AG09309 (cell line): ENCODE measurements around the gene GRK4.

ENCODE experiments used
- DNase-seq: peaks from one replicate; pipeline ENCODE4 v3.0.0-alpha.2; 2010; ENCODE audit warnings: low read depth
- H3K4me3 ChIP-seq: 2 replicates; pipeline ENCODE4 v1.5.1; 2011; ENCODE audit warnings: mild to moderate bottlenecking, low read depth, low read length, moderate library complexity; ENCODE audit not compliant: control insufficient read depth
- TF ChIP-seq, protein P1 (sequence below): IDR thresholded peaks from 2 replicates; pipeline ENCODE4 v1.5.1; 2011; ENCODE audit warnings: mild to moderate bottlenecking, low read depth, low read length, inconsistent platforms; ENCODE audit not compliant: insufficient read depth, control insufficient read depth; ENCODE audit errors: missing control alignments

Gene GRK4

DNA sequence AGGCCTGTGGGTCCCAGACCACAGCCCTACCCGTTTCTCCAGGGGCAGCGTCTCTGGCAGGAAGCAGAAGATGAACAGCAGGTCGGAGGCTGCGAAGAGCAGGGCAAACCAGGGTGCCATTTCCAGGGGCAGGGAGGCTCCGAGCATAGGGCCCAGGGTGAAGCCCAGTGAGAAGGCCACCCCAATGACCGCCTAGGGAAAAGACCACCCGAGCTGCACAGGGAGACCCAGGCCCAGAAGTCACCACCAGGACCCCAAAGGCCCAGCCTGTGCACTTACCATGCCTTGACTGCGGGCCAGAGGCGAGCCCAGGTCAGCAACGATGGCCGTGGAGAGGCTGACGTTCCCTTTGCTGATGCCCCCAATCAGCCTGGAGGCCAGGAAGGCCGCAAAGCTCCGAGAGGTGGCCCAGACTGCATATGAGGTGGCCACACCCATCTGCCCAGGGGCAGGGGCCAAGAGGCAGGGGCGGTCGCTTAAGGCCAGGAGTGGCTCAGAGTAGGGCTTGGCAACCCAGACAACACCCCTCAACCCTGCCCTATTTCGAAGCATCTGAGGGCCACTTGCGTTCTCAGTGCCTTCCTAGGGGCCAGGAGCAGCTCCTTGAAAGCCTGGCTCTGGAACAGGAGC is 30.9 kb upstream of the GRK4 start:
- DNase-seq, result no peak
- TF ChIP-seq, protein P1, sequence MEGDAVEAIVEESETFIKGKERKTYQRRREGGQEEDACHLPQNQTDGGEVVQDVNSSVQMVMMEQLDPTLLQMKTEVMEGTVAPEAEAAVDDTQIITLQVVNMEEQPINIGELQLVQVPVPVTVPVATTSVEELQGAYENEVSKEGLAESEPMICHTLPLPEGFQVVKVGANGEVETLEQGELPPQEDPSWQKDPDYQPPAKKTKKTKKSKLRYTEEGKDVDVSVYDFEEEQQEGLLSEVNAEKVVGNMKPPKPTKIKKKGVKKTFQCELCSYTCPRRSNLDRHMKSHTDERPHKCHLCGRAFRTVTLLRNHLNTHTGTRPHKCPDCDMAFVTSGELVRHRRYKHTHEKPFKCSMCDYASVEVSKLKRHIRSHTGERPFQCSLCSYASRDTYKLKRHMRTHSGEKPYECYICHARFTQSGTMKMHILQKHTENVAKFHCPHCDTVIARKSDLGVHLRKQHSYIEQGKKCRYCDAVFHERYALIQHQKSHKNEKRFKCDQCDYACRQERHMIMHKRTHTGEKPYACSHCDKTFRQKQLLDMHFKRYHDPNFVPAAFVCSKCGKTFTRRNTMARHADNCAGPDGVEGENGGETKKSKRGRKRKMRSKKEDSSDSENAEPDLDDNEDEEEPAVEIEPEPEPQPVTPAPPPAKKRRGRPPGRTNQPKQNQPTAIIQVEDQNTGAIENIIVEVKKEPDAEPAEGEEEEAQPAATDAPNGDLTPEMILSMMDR, result no peak
- H3K4me3 ChIP-seq, result no peak overlapping the region

DNA sequence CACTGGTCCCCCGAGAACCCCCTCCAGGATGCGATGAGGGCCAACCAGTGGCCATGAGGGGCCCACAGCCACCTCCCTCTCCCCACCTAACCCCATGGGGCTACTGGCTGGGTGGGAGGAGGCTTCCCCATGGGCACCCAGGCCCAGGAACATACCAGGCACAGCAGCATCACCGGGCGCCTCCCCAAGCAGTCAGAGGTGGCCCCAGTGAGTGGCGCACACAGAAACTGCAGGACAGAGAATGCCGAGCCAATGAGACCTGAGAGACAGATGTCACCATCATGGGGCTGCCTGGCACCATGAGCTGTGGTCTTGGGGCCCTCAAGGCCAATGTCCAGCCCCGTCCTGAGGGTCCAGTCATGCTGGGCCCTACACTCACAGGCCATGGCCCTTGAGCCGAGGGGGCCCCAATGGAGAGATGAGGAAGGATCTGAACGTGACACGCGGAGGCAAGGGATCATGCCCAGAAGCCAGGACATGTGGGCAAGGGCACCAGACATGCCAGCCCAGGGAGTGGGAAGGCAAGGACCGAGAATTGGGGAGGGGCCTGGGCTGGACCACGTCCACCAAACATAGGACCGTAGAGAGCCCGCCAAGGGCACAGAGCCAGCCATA is 30.3 kb upstream of the GRK4 start:
- TF ChIP-seq, protein P1, result no peak
- peak overlapping the region; percentile 77 for H3K4me3 ChIP-seq
- DNase-seq, result no peak

DNA sequence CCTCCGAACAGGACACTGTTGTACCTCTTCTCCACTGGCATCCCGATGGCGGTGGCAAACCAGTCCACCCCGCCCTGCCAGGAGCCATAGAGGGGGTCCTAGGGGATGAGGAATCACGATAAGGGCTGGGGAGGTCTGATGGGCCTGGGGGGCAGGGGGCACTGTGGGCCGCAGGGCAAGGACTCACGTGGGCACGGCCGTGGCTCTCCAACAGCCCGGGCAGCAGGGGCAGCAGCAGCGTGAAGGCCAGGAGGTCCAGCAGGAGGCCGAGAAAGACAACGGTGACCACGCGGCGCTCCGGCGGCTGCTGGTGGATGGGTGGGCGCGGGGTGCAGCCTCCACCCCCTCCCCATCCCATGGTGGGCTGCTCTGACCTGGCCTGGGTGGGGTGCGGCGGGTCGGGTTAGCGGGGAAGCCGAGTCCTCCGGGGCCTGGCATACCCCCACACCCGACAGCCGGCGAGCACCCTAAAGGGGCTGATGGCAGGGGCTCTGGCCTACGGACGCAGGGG is 29.8 kb upstream of the GRK4 start:
- no peak for DNase-seq
- TF ChIP-seq, protein P1, result no peak
- peak overlapping the region; percentile 77 for H3K4me3 ChIP-seq

DNA sequence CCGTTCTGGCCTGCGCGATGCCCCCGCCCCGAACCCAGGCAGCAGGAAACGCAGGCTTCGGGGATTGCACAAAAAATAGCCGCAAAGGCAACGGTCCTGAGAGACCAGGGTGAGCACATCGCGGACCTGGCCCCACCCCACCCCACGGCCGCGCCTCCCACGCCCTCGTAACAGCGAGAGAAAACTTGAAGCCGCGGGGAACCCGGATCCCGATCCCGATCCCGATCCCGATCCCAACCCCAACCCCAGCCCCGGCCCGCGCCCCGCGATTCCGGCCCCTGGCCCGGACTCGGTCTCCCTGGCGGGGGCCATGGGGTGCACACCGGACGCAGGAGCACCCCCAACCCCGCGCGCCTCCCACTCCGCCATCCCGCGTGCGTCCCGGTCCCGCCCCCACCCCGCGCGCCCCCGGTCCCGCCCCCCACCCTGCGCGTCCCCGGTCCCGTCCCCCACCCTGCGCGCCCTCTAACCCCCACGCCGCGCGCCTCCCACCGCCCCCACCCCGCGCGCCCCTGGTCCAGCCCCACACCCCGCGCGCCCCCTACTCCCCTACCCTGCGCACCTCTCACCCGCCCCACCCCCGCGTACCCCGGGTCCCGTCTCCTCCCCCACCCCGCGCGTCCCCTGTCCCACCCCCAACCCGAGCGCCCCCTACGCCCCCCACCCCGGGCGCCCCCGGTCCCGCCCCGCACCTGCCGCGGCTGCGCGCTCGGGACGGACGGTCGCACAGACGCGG is 29.1 kb upstream of the GRK4 start:
- TF ChIP-seq, protein P1, result no peak
- no peak for DNase-seq
- peak overlapping the region; percentile 77 for H3K4me3 ChIP-seq

DNA sequence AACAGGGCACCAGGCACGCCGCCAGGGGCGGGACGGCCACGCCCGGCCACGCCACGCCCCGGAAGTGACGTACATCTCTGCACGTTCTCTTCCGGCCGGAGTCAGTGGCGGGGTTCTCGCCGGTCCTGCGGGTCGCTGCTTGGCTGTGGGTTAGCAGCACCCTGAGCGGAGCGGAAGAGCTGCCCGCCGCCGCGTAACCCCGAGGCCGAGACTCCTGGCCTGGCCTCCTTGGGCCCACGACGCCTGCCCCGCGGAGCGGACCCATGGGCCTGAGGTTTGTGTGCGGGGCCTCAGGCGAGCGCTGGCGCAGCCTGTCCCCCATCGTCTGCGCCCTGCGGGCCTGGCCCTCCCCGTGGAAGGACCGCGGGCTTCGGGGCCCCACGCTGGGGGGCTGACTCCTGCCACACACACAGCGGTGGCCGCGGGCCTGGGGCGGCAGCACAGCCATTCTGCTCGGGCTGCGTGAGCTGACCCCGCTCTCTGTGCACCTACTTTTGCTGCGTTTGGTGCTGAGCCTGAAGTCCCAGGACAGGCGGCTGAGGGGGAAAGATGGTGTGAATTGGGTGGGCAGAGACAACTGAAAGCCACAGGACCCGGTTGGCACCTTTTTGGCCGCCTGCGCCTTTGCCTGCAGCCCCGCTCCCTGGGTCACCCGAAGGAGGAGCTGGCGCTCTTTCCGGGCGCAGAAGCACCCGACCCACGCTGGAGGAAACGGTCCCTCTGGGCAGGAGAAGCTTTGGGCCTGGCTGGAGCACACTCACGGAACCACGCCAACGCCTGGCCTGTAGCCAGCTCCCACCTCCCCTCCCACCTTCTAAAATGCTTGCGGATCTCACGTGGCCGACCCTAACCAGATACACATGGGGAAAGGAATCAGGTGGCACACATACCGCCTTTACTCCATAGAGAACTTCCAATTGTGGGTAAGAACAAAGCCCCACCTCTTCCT is 28.3 kb upstream of the GRK4 start:
- TF ChIP-seq, protein P1, result no peak
- peak overlapping the region; percentile 77 for H3K4me3 ChIP-seq
- DNase-seq, result peak; percentile 38
